GM19452 (cell line): ENCODE data around the gene TRPV2.
"Not testable (repeated sequence)": the region's sequence is repeated elsewhere in the genome, so short reads cannot be mapped to it uniquely, and the experiment has no call there.

ENCODE experiments used
- ATAC-seq: cut with Tn5 transposase; IDR thresholded peaks from one replicate; pipeline ENCODE4 v1.9.1; 2021; ENCODE audit not compliant: unreplicated experiment

TRPV2 gene

DNA sequence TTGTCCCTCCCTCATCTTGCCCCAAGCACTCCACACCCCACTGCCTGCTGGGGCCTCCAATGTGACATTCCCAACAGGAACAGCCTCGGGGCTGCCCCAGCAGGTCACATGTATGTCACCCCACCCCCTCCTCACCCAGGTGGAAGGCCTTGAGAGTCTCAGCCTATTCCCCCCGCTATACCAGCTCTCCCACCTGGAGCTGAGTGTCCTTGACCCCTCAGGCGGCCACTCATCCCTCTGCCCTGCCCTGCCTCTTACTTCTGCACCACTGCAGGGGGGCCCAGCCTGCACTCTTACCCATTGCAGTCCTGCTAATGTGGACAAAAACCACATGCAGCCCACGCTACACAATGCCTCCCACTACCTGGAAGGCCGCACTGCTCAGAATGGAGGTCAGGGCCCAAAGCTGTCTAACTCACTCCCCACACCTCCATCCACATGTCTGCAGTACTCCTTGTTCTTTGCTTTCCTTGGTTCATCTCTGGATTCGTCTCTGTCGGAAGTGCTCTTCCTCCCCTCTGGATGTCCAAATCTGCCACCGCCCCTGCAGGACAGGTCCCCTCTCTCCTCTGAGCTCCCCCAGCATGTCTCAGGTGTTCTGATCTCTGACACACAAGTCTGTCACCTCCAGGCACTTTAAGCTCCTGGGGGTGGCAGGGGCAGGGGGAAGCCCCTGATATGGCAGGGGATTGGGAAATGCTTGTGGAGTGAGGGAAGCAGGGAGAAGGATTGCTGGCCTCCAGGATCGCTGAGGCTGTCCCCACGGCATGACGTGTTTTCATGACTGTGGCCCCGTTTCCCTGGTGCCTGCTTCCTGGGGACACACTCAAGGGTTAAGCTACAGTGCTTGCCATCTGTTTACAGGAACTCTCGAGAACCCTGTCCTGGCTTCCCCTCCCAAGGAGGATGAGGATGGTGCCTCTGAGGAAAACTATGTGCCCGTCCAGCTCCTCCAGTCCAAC, 20.8 kb downstream of the TRPV2 start:
- no peak for ATAC-seq

DNA sequence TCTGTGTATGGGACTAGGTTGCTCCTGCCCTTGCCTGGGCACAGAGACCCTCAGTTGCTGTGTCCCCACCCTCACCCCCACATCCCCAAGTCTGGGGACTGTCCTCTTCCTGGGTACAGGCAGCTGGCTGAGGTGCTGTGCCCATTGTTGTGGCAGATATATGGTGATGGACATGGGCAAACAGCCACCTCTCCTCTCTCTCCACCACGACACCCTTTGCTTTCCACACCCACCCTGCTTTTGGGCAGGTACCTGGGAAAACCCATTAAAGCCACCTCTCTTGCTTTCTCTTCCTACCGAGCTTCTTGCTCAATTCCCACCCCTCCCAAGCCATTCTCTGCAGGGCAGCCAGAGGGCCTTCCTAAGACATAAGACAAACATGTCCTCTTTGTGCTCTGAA, 21.7 kb downstream of the TRPV2 start:
- ATAC-seq = no peak

DNA sequence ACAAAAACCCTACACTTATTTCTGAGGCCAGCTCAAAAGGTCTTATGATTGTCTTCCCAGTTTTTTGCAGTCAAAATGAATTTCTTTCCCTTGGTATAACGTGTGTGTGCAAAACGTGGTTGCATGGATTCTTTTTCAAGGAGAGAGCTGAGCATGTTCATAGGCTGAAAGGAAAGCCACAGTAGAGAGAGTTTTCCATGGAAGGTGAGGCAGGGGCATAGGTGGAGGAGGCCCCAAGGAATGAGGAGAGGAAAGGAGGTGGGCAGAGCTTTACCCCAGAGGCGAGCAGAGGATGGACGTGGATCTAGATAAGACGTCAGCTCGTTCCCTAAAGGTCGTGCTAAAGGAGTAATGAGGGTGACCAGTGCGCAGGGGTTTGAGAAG, 22.8 kb downstream of the TRPV2 start:
- ATAC-seq = no peak

DNA sequence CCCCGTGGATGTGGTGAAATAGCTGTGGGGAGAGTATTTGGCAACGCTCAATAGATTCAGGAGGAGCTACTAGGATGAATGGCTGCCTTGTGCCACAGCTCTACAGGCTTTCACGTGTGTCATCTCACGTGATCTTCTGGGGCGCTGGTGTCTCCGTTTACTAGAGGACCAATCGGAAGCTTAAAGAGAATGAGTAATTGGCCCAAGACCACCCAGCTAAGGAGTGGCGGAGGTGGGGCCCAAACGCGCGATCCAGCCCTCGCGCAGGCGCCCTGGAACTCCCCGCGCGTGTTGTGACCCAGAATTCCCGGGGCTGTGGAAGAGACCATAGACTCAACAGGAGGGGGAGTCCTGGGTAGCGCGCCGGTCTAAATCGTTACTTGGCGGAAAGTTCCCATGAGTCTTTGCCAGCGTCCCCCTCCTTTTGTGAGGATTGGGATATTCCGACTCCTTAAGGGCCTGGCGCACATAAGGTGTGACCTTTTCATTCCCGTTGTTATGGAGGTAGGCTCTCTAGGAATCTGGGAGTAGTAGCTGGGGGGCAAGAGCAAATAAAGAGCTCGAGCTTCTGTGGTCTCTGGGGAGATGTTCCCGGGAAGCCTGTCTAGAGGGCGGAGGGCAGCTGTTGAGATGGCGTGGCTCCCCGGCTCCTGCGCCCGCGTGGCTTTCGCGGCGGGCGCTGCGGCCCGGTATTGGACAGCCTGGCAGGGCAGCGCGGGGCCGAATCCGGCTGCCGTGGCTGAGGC, 23.4 kb downstream of the TRPV2 start:
- peak; percentile 75 for ATAC-seq

DNA sequence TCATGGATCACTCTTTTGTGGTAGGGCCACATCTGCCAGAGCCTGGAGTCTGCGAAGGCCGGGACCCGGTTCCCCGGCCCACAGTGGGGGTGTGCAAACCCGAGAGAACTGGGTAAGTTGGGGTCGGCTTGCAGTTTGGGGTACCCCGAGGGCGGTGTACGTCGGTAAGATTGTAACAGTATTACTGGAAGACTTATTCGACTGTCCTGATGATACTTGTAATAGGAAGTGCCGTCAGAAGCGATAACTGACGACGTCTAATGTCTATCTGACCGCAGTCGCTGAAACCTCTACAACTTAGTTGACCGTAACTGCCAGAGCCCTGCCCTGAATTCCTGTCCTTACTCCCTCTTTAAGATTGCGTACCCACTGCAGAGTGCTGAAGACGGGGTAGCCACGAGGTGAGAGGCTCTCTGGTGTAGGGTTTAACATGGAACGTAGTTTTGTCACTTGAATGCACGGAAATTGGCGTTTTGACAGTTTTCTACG, 24.0 kb downstream of the TRPV2 start:
- ATAC-seq = peak; percentile 9

DNA sequence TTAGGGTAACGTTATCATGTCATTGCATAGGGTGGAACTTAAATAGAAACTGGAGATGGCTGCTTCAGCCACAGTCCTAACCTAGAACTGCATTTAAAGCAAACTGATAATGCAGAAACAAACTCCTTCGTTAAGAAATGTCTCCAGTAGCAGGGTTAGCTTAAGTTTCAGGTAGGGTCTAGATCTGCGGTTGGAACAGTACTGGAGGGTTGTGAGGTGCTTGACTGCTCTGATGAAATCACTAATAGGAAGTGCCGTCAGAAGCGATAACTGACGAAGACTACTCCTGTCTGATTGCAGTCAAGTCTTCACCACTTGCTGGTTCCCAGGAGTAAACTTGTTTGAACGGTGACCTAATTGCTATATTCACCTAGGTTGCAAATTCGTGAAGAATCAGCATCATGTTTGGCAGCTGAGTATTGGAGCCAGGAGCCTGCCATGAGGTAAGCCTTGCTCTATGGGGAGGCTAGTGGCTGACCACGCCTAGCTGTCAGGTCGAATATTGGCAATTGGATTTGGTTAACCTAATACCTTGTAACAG, 24.5 kb downstream of the TRPV2 start:
- no peak for ATAC-seq

DNA sequence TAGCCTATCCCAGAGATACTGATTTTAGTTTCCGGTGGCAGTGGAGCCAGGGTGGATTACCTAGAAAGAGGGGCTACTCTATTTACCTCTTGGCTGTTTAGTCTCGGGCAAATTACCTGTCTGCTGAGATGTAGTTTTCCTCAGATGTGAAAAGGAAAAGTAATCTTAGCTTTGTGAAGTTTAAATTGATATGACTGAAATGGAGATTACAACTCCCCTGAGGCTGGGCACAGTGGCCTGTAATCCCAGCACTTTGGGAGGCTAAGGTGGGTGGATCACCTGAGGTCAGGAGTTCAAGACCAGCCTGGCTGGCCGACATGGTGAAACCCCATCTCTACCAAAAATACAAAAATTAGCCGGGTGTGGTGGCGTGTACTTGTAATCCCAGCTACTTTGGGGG, 25.0 kb downstream of the TRPV2 start:
- ATAC-seq = not testable (repeated sequence)

DNA sequence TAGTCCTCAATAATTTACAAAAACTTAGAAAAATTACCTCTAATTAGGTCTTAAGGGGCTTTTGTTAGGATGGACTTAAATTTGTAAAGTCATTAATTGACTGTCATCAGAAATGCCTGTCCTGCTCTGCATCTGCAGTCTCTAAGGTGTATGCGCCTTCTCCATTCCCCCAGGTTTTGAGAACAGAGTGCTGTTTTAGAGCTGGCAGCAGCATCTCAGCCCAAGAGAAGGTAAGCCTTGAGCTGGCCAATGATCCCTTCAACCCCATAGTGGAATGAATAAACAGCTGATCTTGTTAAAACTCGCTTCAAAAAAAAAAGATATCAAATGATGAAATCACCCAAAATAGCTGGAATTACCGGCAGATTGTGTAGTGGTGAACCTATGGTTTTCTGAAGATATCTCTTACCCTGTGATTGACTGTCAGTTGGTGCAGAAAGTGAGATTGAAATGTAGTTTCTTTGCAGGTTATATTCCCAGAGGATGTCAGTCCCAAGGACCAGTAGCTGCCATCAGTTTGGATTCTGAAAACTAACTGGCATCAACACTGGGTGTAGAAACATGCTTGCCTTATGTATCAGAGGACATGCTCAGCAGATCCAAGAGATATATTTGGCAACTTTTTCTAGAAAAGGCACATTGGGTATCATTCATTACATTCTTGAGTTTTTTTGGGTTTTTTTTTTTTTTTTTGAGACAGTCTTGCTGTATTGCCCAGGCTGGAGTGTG, 25.7 kb downstream of the TRPV2 start:
- no peak for ATAC-seq

DNA sequence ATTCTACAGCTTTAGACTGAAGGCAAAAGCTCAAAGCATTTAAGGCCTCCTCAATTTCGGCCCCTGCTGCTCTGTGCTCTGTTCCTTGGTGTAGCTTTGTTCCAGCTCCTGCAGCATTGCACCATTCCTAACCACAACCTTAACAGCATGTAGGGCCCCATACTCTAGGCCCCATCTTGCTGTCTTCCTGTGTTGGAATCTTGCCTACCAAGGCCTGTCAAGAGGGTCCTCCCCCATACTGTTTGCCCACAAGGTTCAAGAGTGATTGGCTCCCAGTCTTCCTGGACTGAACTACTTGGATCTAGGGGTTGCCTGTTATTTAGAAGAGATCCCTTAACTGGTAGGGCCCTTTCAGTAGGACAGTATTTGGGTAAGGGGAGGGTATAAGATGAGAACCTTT, 26.8 kb downstream of the TRPV2 start:
- no peak for ATAC-seq

DNA sequence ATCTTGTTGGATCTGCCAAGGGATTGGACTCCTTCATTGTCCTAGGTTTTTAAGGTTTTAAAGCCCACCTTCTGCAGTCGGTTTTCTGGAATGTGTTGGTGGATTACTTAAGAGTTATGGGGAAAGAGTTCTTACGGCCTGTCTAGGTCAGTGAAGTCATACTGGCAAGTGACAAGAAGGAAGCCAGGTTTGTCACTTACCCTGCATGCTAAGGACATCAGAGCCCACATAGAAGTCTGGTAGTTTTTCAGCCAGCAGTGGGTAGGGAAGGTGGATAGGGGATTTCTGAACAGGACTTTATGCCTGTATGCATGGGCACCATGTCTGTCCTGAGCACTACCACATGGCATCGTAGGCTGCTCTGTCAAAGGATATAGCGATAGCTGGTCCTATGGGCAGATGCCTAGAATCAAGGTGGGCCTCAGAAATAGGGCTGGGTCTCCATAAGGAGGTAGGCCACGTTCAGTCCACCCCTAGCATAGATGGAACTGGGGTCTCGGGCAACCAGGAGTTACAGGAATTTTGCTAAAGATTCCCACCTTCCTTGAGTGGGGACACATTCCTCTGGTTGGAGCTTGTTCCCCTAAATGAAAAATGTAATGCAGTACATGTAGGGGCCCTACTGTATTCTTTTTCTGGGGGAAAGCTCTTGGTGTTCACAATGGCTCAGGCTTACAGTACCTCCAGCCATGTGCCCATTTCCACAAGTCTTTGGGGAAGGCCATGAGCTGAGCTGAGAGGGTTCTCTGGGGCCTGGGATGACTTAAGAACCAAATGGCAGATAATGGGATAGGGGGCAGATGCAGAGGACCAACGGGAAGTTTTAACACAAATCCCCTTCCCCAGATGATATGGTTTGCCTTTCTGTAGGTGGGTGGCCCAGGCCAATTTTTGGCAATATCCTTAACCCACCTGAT, 27.5 kb downstream of the TRPV2 start:
- ATAC-seq = no peak

DNA sequence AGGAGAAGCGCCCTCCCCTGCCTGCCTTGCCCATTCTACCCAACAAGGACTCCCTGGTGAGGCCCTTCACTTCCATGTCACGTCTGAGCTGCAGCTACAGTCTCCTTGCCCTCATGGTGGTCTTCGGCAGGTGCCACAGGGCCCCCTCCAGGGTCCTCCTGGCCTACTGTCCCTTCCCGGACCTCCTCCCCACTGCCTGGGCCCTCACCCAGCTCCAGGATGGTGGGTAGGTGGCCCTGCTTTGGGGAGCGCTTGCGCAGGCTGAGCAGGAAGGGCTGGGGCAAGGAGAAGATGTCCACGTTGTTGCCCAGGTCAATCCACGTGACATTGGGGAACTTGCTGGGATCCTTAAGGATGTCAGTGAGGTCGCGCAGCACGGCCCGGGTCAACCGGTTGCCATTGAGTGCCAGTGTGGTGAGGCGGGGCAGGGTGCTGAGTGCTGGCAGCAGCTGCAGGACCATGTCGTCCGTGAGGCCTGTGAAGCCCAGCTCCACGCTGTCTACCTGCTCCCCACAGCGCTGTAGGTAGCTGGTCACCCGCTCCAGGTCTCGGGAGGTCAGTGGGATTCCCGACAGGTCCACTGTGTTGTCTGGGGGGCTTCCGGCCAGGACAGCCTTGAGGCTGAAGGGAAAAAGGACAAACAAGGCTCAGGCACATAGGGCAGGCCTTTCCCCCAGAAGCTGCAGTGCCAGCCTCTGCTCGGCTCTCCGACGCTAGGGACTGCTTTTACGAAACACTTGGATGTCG, 28.3 kb downstream of the TRPV2 start:
- no peak for ATAC-seq

DNA sequence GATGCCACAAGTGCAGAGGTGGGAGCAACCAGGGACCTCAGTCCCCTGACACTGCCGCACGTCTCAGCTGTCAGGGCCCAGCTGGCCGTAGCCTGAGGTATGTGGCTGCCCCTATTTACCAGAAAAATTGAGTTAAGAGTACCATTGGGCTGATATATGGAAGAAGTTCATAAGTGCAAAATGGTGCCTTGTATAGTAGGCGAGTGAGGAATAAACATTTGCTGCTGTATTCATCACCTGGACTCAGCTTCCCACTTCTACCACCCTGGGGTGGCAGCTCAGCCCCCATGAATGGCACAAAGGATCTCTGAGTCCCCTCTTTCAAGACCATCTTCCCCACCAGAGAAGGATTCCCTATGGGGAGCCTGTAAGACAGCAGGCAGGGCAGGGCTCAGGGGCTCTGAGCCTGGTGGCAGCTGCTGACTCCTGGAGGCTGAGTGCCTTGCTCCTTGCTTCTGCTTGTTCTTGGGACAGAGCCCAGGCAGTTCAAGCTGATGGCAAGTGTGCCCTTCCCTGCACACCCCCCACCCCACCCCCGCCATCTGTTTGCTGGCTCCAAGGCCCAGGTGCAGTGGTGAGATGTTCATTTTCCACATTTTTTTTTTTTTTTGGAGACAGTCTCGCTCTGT, 29.0 kb downstream of the TRPV2 start:
- ATAC-seq = no peak

DNA sequence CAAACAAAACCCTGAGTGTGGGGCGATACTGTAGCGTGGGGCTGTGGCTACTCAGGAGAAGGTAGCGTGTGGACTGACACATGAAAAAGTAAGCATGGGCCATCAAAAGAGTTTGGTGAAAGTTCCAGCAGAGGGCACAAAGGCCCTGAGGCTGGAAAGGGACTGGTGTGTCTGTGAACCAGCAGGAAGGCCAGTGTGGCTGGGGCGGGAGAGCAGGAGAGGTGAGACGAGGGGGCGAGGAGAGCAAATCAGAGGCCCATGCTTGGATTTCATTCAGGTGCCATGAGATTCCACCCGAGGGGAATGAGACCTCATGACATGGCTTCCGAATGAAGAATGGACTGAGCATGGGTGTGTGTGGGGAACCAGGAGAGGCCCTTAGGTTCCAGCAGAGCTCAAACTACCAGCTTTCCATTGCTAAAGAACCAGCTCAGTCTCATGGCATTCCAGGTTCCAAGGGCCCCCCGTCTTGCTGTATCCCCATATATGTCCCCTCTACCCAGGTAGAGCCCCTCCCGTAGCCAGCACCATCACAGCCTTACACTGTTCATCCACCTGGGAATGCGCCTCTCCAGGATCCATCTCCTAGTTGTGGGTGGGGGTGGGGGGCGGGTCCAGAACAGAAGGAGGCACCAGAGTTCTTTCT, 31.1 kb downstream of the TRPV2 start:
- ATAC-seq = no peak

DNA sequence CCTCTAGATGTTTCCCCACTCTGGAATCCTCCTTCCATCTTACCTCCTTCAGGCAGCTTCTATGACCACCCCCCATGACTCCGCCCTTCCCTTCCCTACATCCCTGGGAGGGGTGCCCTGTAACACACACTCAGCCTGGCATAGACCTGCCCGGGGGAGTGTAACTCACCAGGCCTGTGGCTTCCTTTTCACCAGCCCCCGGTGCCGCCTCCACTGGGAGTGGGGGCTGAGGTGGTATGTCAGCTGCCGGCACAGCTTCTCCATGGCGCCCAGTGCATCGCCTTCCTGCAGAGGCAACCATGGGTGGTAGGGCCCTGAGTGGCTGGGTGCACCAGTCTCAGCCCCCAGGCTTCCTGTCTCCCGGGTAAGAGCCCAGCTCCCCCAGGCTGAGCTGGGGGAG, 32.3 kb downstream of the TRPV2 start:
- ATAC-seq = no peak

DNA sequence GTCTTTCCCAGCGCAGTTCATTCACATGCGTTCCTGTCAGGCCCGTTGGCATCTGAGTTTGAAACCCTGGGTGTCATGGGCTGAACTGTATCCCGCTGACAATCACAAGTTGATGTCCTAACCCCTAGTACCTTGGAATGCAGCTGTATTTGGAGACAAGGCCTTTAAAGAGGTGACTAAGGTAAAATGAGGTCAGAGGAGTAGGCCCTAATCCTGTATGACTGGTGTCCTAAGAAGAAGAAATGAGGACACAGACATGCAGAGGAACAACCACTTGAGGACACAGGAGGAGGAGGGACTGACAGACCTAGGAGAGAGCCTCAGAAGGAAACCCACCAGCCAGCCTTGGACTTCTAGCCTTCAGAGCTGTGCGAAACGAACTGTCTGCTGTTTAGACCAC, 33.1 kb downstream of the TRPV2 start:
- no peak for ATAC-seq

DNA sequence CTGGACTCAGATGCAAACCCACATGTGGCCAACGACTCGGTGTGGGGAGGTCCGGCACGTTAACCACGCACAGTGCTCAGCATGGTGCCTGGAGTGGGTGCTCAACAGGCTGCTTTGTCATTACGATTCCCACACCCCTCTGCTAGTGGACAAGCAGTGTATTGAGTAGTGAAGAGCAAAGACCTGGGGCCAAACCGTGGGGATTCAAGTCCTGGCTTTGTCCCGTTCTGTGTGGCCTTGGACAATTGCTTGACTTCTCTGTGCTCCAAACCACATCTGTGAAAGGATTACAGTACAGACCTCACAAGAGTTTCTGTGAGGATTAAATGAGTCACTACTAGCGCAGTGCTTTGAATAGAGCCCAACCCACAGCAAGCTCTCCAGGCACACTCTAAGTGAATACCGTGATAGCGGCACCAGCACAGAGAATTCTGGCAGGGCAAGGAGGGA, 33.8 kb downstream of the TRPV2 start:
- ATAC-seq = no peak

DNA sequence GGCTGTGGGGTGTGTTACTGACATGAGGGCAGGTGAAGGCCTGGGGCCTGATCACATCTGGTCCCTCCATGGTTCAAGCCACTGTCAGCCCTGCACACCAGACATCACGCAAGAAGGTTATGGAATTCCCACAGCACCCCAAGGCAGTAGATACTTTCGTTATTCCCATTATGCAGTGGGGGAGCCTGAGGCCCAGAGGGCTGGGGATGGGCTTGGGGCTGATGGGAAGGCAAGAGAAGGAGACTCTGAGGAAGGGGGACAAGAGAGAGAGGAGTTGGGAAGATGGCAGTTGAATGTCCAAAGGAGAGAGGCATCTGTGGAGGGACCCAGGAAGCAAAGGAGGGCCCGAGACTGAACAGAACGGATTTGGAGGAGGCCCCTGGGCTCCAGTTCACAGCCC, 34.7 kb downstream of the TRPV2 start:
- ATAC-seq = no peak

DNA sequence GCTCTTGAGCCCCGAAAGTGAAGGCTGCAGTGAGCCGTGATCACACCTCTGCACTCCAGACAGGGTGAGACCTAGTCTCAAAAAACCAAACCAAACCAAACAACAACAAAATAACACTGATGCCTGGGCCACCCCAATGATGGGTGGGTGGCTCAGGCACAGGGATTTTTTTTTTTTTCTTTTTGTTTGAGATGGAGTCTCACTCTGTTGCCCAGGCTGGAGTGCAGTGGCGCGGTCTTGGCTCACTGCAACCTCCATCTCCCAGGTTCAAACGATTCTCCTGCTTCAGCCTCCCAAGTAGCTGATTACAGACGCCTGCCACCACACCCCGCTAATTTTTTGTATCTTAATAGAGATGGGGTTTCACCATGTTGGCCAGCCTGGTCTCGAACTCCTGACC, 36.9 kb downstream of the TRPV2 start:
- ATAC-seq = not testable (repeated sequence)
